Keratinocyte (primary cell): ENCODE measurements around the gene EPHA6. TPM values are rescaled to one million over a fixed set of nuclear protein-coding genes. Genes with fewer than 3 reads are reported as not detected.

ENCODE experiments used
- DNase-seq: peaks from one replicate; pipeline ENCODE4 v3.0.0-alpha.2; 2011; ENCODE audit warnings: low read depth, missing footprints, low spot score
- FAIRE-seq: peaks from 2 replicates; lab custom pipeline; 2011; peaks lifted over from hg19 to GRCh38; lab: Jason Lieb, UNC
- H2AFZ ChIP-seq: 2 replicates; pipeline ENCODE4 v1.6.0; 2012; ENCODE audit warnings: low read length, control low read depth, inconsistent platforms; ENCODE audit not compliant: control insufficient read depth
- H3K27ac ChIP-seq: 2 replicates; pipeline ENCODE4 v1.5.1; 2011; ENCODE audit warnings: low read length; ENCODE audit not compliant: control insufficient read depth, insufficient read depth
- H3K27me3 ChIP-seq: 3 replicates; pipeline ENCODE4 v1.6.0; 2011; ENCODE audit warnings: low read length; ENCODE audit not compliant: control insufficient read depth, insufficient read depth; ENCODE audit errors: extremely low read depth
- H3K36me3 ChIP-seq, 2 experiments: 2 replicates in 1 of 2; 3 replicates in 1 of 2; pipeline ENCODE4 v1.5.1; 2011; ENCODE audit warnings: low read length in 2 of 2, mild to moderate bottlenecking in 1 of 2; ENCODE audit not compliant: control insufficient read depth in 2 of 2, insufficient read depth in 2 of 2; ENCODE audit errors: extremely low read depth in 1 of 2
- H3K4me1 ChIP-seq: 3 replicates; pipeline ENCODE4 v1.5.1; 2011; ENCODE audit warnings: low read length; ENCODE audit not compliant: control insufficient read depth, insufficient read depth; ENCODE audit errors: extremely low read depth
- H3K4me2 ChIP-seq: 3 replicates; pipeline ENCODE4 v1.6.0; 2011; ENCODE audit warnings: low read depth, low read length; ENCODE audit not compliant: control insufficient read depth, insufficient read depth; ENCODE audit errors: extremely low read depth
- H3K4me3 ChIP-seq, 3 experiments: fragments of 200-600 bp in 1 of 3; sonication (generic) in 1 of 3; 2 replicates in 2 of 3; 3 replicates in 1 of 3; pipeline ENCODE4 v1.5.1; 2011 to 2016; ENCODE audit warnings: low read length in 3 of 3, mild to moderate bottlenecking in 3 of 3, control low read depth in 2 of 3, inconsistent platforms in 1 of 3, low read depth in 1 of 3, mixed read lengths in 1 of 3, mixed run types in 1 of 3, moderate library complexity in 1 of 3; ENCODE audit not compliant: control insufficient read depth in 2 of 3, insufficient read depth in 2 of 3; ENCODE audit errors: extremely low read depth in 1 of 3
- H3K79me2 ChIP-seq: 2 replicates; pipeline ENCODE4 v1.6.0; 2012; ENCODE audit warnings: low read length; ENCODE audit not compliant: control insufficient read depth, insufficient read depth
- H3K9ac ChIP-seq: 3 replicates; pipeline ENCODE4 v1.6.0; 2011; ENCODE audit warnings: low read length; ENCODE audit not compliant: control insufficient read depth, insufficient read depth; ENCODE audit errors: extremely low read depth
- H3K9me1 ChIP-seq: 3 replicates; pipeline ENCODE4 v1.6.0; 2011; ENCODE audit warnings: low read length; ENCODE audit not compliant: control insufficient read depth, insufficient read depth; ENCODE audit errors: extremely low read depth
- H3K9me3 ChIP-seq: 2 replicates; pipeline ENCODE4 v1.5.1; 2012; ENCODE audit warnings: low read depth, low read length; ENCODE audit not compliant: control insufficient read depth
- H4K20me1 ChIP-seq: 3 replicates; pipeline ENCODE4 v1.6.0; 2011; ENCODE audit warnings: low read length; ENCODE audit not compliant: control insufficient read depth, insufficient read depth; ENCODE audit errors: extremely low read depth
- EZH2 ChIP-seq: IDR thresholded peaks from one replicate; pipeline ENCODE4 v1.6.1; 2012; ENCODE audit warnings: inconsistent platforms, mild to moderate bottlenecking, low read length, moderate library complexity
- dilution Hi-C: fragments of 300-500 bp; cut with MboI; formaldehyde crosslinking; loops from one replicate; pipeline ENCODE4 v1.7.0; 2020; ENCODE audit warnings: low sequenced_read_pairs; ENCODE audit not compliant: extremely low pct_ligation_motif_present
- polyA plus RNA-seq, 5 experiments: library from polyadenylated mRNA; depleted of rRNA in 3 of 5; stranded (reverse) in 3 of 5; stranded (forward) in 1 of 5; unstranded in 1 of 5; fragments of >200 nt; gene quantifications; 1 replicate in 1 of 5; 2 replicates in 3 of 5; 3 replicates in 1 of 5; pipeline versions ENCODE4 v1.2.1 to v1.2.3, GENCODE V29; 2011 to 2012; ENCODE audit warnings: missing spikeins in 2 of 5, low read depth in 1 of 5, low replicate concordance in 1 of 5
- TF ChIP-seq, protein P1 (sequence below), 3 experiments: IDR thresholded peaks in 1 of 3; conservative IDR thresholded peaks in 1 of 3; optimal IDR thresholded peaks in 1 of 3; 2 replicates in 2 of 3; 3 replicates in 1 of 3; pipeline versions ENCODE3 to v1.5.1; 2011; ENCODE audit warnings: low read length in 3 of 3, mild to moderate bottlenecking in 3 of 3, moderate library complexity in 2 of 3, control low read depth in 1 of 3, inconsistent platforms in 1 of 3; ENCODE audit not compliant: insufficient read depth in 2 of 3; ENCODE audit errors: extremely low read depth in 1 of 3

EPHA6 gene
- polyA plus RNA-seq, 1 donor (not counting 4 experiments of a cell fraction or from before 2014, with no cell fraction given) = not detected

- Histone ChIP-seq H3K27ac (no peak overlapping the region), H3K79me2 (no peaks in the 10 kb centered on the region), H3K4me3 (no peak overlapping the region), H3K4me1 (no peaks in the 10 kb centered on the region), H4K20me1 (no peaks in the 10 kb centered on the region), H3K9me3 (no peaks in the 10 kb centered on the region), H3K4me2 (no peak overlapping the region), H2AFZ (no peak overlapping the region), H3K27me3 (no peaks in the 10 kb centered on the region), H3K36me3 (no peaks in the 10 kb centered on the region), H3K9me1 (no peaks in the 10 kb centered on the region), H3K9ac (no peak overlapping the region)
- dilution Hi-C loops = no loop called here
- no peak for TF ChIP-seq EZH2
- TF ChIP-seq, protein P1, sequence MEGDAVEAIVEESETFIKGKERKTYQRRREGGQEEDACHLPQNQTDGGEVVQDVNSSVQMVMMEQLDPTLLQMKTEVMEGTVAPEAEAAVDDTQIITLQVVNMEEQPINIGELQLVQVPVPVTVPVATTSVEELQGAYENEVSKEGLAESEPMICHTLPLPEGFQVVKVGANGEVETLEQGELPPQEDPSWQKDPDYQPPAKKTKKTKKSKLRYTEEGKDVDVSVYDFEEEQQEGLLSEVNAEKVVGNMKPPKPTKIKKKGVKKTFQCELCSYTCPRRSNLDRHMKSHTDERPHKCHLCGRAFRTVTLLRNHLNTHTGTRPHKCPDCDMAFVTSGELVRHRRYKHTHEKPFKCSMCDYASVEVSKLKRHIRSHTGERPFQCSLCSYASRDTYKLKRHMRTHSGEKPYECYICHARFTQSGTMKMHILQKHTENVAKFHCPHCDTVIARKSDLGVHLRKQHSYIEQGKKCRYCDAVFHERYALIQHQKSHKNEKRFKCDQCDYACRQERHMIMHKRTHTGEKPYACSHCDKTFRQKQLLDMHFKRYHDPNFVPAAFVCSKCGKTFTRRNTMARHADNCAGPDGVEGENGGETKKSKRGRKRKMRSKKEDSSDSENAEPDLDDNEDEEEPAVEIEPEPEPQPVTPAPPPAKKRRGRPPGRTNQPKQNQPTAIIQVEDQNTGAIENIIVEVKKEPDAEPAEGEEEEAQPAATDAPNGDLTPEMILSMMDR (optimal IDR thresholded peaks at IDR 0.05 in 1 of 3, IDR thresholded peaks at IDR 0.05 in 1 of 3, conservative IDR thresholded peaks at IDR 0.05 in 1 of 3; ENCODE audit: extremely low read depth in 1 of 3, insufficient read depth in 2 of 3, low read length in 3 of 3) = no peak
- DNase-seq (no peak), FAIRE-seq (no peak)
Measured at GRCh38 chr3:97736928-97737327, 922.5 kb downstream of the EPHA6 start.

DNA sequence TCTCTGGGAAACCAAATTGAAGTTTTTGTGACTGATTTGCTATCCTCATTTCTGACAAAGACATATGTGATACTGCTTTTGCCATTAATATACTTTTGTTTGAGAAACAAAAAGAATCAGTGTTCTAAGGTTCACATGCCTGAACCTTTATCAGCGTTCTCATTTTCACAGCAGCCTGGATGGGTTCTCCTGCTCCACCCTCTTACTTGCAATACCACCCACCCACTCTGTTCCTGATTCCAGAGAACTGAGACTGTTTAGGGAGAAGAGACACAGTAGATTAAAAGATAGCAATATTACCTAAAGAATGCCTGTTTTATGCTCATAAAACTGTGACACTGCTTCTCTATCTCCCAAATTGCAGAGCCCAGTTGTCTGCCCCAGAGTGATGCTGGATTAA lies 924.4 kb downstream of the EPHA6 start:
- dilution Hi-C loops = no loop called here

More for the DNA sequence above, 924.4 kb downstream of the EPHA6 start:
- H2AFZ ChIP-seq = no peak overlapping the region
- no peak overlapping the region for H3K9ac ChIP-seq
- H3K27me3 ChIP-seq = no peaks in the 10 kb centered on the region
- H3K27ac ChIP-seq = no peak overlapping the region
- H3K4me3 ChIP-seq = no peak overlapping the region
- H3K4me2 ChIP-seq = no peak overlapping the region
- DNase-seq = no peak
- H3K9me3 ChIP-seq = no peaks in the 10 kb centered on the region
- H3K36me3 ChIP-seq = no peaks in the 10 kb centered on the region
- H3K4me1 ChIP-seq = no peaks in the 10 kb centered on the region
- no peaks in the 10 kb centered on the region for H4K20me1 ChIP-seq
- H3K9me1 ChIP-seq = no peaks in the 10 kb centered on the region
- TF ChIP-seq EZH2 = no peak
- TF ChIP-seq, protein P1 (optimal IDR thresholded peaks at IDR 0.05 in 1 of 3, IDR thresholded peaks at IDR 0.05 in 1 of 3, conservative IDR thresholded peaks at IDR 0.05 in 1 of 3; ENCODE audit: extremely low read depth in 1 of 3, insufficient read depth in 2 of 3, low read length in 3 of 3) = no peak
- no peaks in the 10 kb centered on the region for H3K79me2 ChIP-seq
- FAIRE-seq = no peak
